Lower leg skin (tissue), 4 donors: ENCODE data around the gene GABRR1. TPM values are rescaled to one million over a fixed set of nuclear protein-coding genes. Genes with fewer than 3 reads are reported as not detected.

Experiments
- DNase-seq, 2 donors: peaks; one replicate each; pipeline ENCODE4 v3.0.0-alpha.2; 2019; ENCODE audit warnings: low spot score in 2 of 2
- H3K4me3 ChIP-seq: fragments of 200-600 bp; sonication (generic); 2 replicates; pipeline ENCODE4 v1.5.1; 2017; ENCODE audit warnings: mild to moderate bottlenecking, low read depth; ENCODE audit not compliant: poor library complexity, severe bottlenecking
- POLR2A ChIP-seq, 2 donors: fragments of 450-650 bp; IDR thresholded peaks; one replicate each; pipeline ENCODE4 v1.6.1; 2016 to 2017; ENCODE audit warnings: antibody characterized with exemption in 2 of 2, mild to moderate bottlenecking in 1 of 2, moderate library complexity in 1 of 2
- WGBS, 2 donors: methylation state at CpG; one replicate each; pipeline ENCODE4 v1.1.5; 2018; 5-methylcytosine and 5-hydroxymethylcytosine counted together
- intact Hi-C: fragments of 100-400 bp; cut with DNase I; formaldehyde crosslinking; loops from one replicate; pipeline ENCODE4 v1.15.0; 2023; ENCODE audit warnings: low total_unique reads
- total RNA-seq, 4 donors: library from RNA; depleted of rRNA; stranded (reverse); fragments of >200 nt; gene quantifications; one replicate each; pipeline ENCODE4 v1.1.0, GENCODE V29; 2016
- TF ChIP-seq, protein P1 (sequence below), 3 donors: fragments of 450-650 bp; IDR thresholded peaks; one replicate each; pipeline ENCODE4 v1.5.1; 2016; ENCODE audit warnings: antibody characterized with exemption in 3 of 3, mild to moderate bottlenecking in 3 of 3, moderate library complexity in 2 of 3

Gene GABRR1
- total RNA-seq, 4 donors from 2014 or later = 0.17 to 0.86 (median 0.39) TPM; not detected in 1

DNA sequence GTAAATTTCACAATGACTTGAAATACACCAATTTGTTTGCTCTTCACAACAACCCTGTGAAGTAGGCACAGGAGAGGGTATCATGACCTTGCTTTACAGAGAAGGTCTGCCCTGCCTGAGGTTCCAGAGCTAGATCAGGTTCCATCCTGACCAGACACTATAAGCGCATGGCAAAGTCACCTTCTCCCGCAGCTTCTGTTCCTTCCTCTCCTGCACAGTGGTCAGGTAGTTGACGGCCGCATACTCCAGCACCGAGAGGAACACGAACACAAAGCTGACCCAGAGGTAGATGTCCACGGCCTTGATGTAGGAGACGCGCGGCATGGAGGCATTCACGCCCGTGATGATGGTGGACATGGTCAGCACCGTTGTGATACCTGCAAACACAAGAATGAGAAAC, 37.0 kb downstream of the GABRR1 start:
- TF ChIP-seq, protein P1, sequence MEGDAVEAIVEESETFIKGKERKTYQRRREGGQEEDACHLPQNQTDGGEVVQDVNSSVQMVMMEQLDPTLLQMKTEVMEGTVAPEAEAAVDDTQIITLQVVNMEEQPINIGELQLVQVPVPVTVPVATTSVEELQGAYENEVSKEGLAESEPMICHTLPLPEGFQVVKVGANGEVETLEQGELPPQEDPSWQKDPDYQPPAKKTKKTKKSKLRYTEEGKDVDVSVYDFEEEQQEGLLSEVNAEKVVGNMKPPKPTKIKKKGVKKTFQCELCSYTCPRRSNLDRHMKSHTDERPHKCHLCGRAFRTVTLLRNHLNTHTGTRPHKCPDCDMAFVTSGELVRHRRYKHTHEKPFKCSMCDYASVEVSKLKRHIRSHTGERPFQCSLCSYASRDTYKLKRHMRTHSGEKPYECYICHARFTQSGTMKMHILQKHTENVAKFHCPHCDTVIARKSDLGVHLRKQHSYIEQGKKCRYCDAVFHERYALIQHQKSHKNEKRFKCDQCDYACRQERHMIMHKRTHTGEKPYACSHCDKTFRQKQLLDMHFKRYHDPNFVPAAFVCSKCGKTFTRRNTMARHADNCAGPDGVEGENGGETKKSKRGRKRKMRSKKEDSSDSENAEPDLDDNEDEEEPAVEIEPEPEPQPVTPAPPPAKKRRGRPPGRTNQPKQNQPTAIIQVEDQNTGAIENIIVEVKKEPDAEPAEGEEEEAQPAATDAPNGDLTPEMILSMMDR (IDR thresholded peaks at IDR 0.05) = no peak
- no peak for TF ChIP-seq POLR2A (IDR thresholded peaks at IDR 0.05)
- intact Hi-C loops = no loop called here
- 91 to 94% methylated on average over 13 of the region's 13 CpGs for WGBS, 2 donors
- DNase-seq = no peak
- H3K4me3 ChIP-seq = no peak overlapping the region

- DNase-seq = no peak
- intact Hi-C loops = no loop called here
- 81 to 87% methylated on average over 4 of the region's 4 CpGs for WGBS, 2 donors
- H3K4me3 ChIP-seq = no peak overlapping the region
- TF ChIP-seq, protein P1 (IDR thresholded peaks at IDR 0.05) = no peak
- no peak for TF ChIP-seq POLR2A (IDR thresholded peaks at IDR 0.05)
These were observed 43.5 kb downstream of the GABRR1 start for GRCh38 chr6:89173634-89174033.

GRCh38 chr6:89172131-89172530, 45.0 kb downstream of the GABRR1 start:
- no peak for DNase-seq
- WGBS, 2 donors = 24 to 42% methylated on average over 6 of the region's 6 CpGs
- H3K4me3 ChIP-seq = no peak overlapping the region
- intact Hi-C loops = no loop called here
- TF ChIP-seq, protein P1 (IDR thresholded peaks at IDR 0.05) = no peak
- no peak for TF ChIP-seq POLR2A (IDR thresholded peaks at IDR 0.05)

GRCh38 chr6:89162047-89162371, 55.1 kb downstream of the GABRR1 start:
- 69 to 76% methylated on average over 4 of the region's 4 CpGs for WGBS, 2 donors
- no peak for TF ChIP-seq POLR2A (IDR thresholded peaks at IDR 0.05)
- TF ChIP-seq, protein P1 (IDR thresholded peaks at IDR 0.05) = no peak
- H3K4me3 ChIP-seq = no peak overlapping the region
- intact Hi-C loops = no loop called here
- no peak for DNase-seq

- H3K4me3 ChIP-seq = no peak overlapping the region
- no peak for DNase-seq
- TF ChIP-seq POLR2A (IDR thresholded peaks at IDR 0.05) = no peak
- TF ChIP-seq, protein P1 (IDR thresholded peaks at IDR 0.05) = no peak
- WGBS, 2 donors = 79 to 81% methylated on average over 7 of the region's 7 CpGs
- intact Hi-C loops = no loop called here
These were observed 55.7 kb downstream of the GABRR1 start for GRCh38 chr6:89161326-89162046.
